HepG2 (cell line): ENCODE data around the gene PDCL3. TPM values are rescaled to one million over a fixed set of nuclear protein-coding genes. Genes with fewer than 3 reads are reported as not detected.

Source experiments
- ATAC-seq: fragments of 200-7000 bp; cut with Tn5 transposase; 3 replicates; pipeline ENCODE4 v1.9.1; 2020; ENCODE audit warnings: mild to moderate bottlenecking, moderate library complexity
- BruUV-seq: library from RNA; stranded (reverse); fragments of 400-500 nt; replicated peaks from 2 replicates; lab custom pipeline; 2021; lab: Mats Ljungman, UMichigan
- CTCF ChIA-PET: fragments of 300-600 bp; formaldehyde crosslinking; extraction: SDS; loops from one replicate; lab custom pipeline; 2021; ENCODE audit warnings: low total read pairs, inconsistent platforms, low intra/inter-chr PET ratio; lab: Yijun Ruan, JAX
- POLR2A ChIA-PET: fragments of 350-600 bp; sonication (Branson Sonifier 250); formaldehyde crosslinking; loops from one replicate; lab custom pipeline; 2020; ENCODE audit warnings: antibody characterized with exemption, inconsistent platforms; lab: Yijun Ruan, JAX
- DNase-seq: peaks from one replicate; pipeline ENCODE4 v3.0.0-alpha.2; 2015; ENCODE audit warnings: low spot score
- FAIRE-seq: peaks from 3 replicates; lab custom pipeline; 2011; peaks lifted over from hg19 to GRCh38; lab: Jason Lieb, UNC
- H2AFZ ChIP-seq: one replicate; pipeline ENCODE4 v1.6.1; 2011; ENCODE audit warnings: low read length, inconsistent platforms
- H3K27ac ChIP-seq: fragments of 300-600 bp; 3 replicates; pipeline ENCODE4 v1.8.0; 2011; ENCODE audit warnings: mixed run types, mild to moderate bottlenecking, mixed read lengths, low read length, inconsistent platforms; ENCODE audit not compliant: insufficient read depth; ENCODE audit errors: extremely low read length
- H3K27me3 ChIP-seq, 2 experiments: fragments of 200-600 bp in 1 of 2; 2 replicates in 1 of 2; 3 replicates in 1 of 2; pipeline versions ENCODE4 v1.6.0 to v1.8.0; 2011; ENCODE audit warnings: low read length in 2 of 2, mild to moderate bottlenecking in 2 of 2, moderate library complexity in 2 of 2, inconsistent platforms in 1 of 2; ENCODE audit not compliant: insufficient read depth in 2 of 2, control insufficient read depth in 1 of 2
- H3K36me3 ChIP-seq, 2 experiments: fragments of 200-600 bp in 1 of 2; replicated peaks in 1 of 2; 2 replicates in 1 of 2; 3 replicates in 1 of 2; pipeline versions ENCODE4 v1.5.1 to v1.8.0; 2011; ENCODE audit warnings: low read length in 2 of 2, inconsistent platforms in 1 of 2; ENCODE audit not compliant: insufficient read depth in 2 of 2, control insufficient read depth in 1 of 2
- H3K4me1 ChIP-seq: 2 replicates; pipeline ENCODE4 v1.5.1; 2012; ENCODE audit warnings: low read length, inconsistent platforms; ENCODE audit not compliant: insufficient read depth
- H3K4me2 ChIP-seq: 2 replicates; pipeline ENCODE4 v1.6.0; 2011; ENCODE audit warnings: low read depth, low read length, inconsistent platforms
- H3K4me3 ChIP-seq, 3 experiments: fragments of 200-600 bp in 1 of 3; sonication (generic), shearing (Covaris generic) in 1 of 3; replicated peaks in 1 of 3; 2 replicates each; pipeline ENCODE4 v1.5.1; 2011 to 2016; ENCODE audit warnings: low read length in 3 of 3, inconsistent platforms in 2 of 3, low read depth in 2 of 3, mild to moderate bottlenecking in 2 of 3, control low read depth in 1 of 3, mixed read lengths in 1 of 3; ENCODE audit not compliant: insufficient read depth in 1 of 3
- H3K79me2 ChIP-seq: one replicate; pipeline ENCODE4 v1.6.1; 2011; ENCODE audit warnings: low read length, inconsistent platforms; ENCODE audit not compliant: insufficient read depth
- H3K9ac ChIP-seq: 2 replicates; pipeline ENCODE4 v1.6.0; 2011; ENCODE audit warnings: mild to moderate bottlenecking, low read depth, low read length, inconsistent platforms; ENCODE audit not compliant: insufficient read depth
- H3K9me3 ChIP-seq: 2 replicates; pipeline ENCODE4 v1.5.1; 2012; ENCODE audit warnings: mild to moderate bottlenecking, low read length
- H4K20me1 ChIP-seq: 2 replicates; pipeline ENCODE4 v1.6.0; 2011; ENCODE audit warnings: inconsistent platforms, mild to moderate bottlenecking, low read length, moderate library complexity; ENCODE audit not compliant: insufficient read depth
- BATF2 ChIP-seq: sonication (generic); formaldehyde crosslinking; IDR thresholded peaks from 2 replicates; pipeline ENCODE4 v1.8.0; 2022; ENCODE audit warnings: mild to moderate bottlenecking, missing genetic modification reagents, moderate library complexity
- CERS6 ChIP-seq: sonication (generic); formaldehyde crosslinking; IDR thresholded peaks from 2 replicates; pipeline ENCODE4 v1.5.0; 2020; ENCODE audit warnings: missing genetic modification reagents
- FOXA1 ChIP-seq, 2 experiments: fragments of 450-650 bp in 1 of 2; sonication (generic) in 1 of 2; formaldehyde crosslinking in 1 of 2; IDR thresholded peaks; 2 replicates each; pipeline versions ENCODE4 v1.4.0 to v1.6.1; 2016 to 2020; ENCODE audit warnings: missing genetic modification reagents in 1 of 2
- FOXO1 ChIP-seq: sonication (generic); formaldehyde crosslinking; IDR thresholded peaks from 2 replicates; pipeline ENCODE4 v1.4.0; 2020; ENCODE audit warnings: missing genetic modification reagents
- HDAC1 ChIP-seq: sonication (generic); formaldehyde crosslinking; IDR thresholded peaks from 2 replicates; pipeline ENCODE4 v1.5.1; 2020; ENCODE audit warnings: mild to moderate bottlenecking, missing genetic modification reagents
- MLLT10 ChIP-seq: sonication (generic); formaldehyde crosslinking; IDR thresholded peaks from 2 replicates; pipeline ENCODE4 v1.4.0; 2020; ENCODE audit warnings: missing genetic modification reagents
- MYPOP ChIP-seq: sonication (generic); formaldehyde crosslinking; IDR thresholded peaks from 2 replicates; pipeline ENCODE4 v1.8.1; 2023; ENCODE audit warnings: mild to moderate bottlenecking, moderate library complexity, missing genetic modification reagents
- SYNCRIP ChIP-seq: fragments of 200-400 bp; formaldehyde crosslinking; IDR thresholded peaks from 2 replicates; pipeline ENCODE4 v1.6.1; 2018; ENCODE audit warnings: mild to moderate bottlenecking, low read depth, low read length; ENCODE audit not compliant: insufficient read depth
- ZBTB26 ChIP-seq: IDR thresholded peaks from 2 replicates; pipeline ENCODE4 v1.6.1; 2016; ENCODE audit warnings: missing compliant biosample characterization, missing genetic modification reagents, borderline replicate concordance
- ZBTB43 ChIP-seq: sonication (generic); formaldehyde crosslinking; conservative IDR thresholded peaks from 2 replicates; pipeline ENCODE4 v1.4.0; 2020; ENCODE audit warnings: missing genetic modification reagents
- ZBTB7A ChIP-seq: sonication (generic); formaldehyde crosslinking; IDR thresholded peaks from 2 replicates; pipeline ENCODE4 v1.8.0; 2022; ENCODE audit warnings: mild to moderate bottlenecking, missing genetic modification reagents
- ZKSCAN8 ChIP-seq: IDR thresholded peaks from 2 replicates; pipeline ENCODE4 v1.6.1; 2016; ENCODE audit warnings: borderline replicate concordance, missing genetic modification reagents, missing compliant biosample characterization
- ZNF101 ChIP-seq: sonication (generic); formaldehyde crosslinking; IDR thresholded peaks from 2 replicates; pipeline ENCODE4 v1.4.0; 2020; ENCODE audit warnings: mild to moderate bottlenecking, low read depth, missing genetic modification reagents, borderline replicate concordance
- ZNF225 ChIP-seq: sonication (generic); formaldehyde crosslinking; IDR thresholded peaks from 2 replicates; pipeline ENCODE4 v1.4.0; 2020; ENCODE audit warnings: mild to moderate bottlenecking, missing genetic modification reagents
- ZNF614 ChIP-seq: IDR thresholded peaks from 2 replicates; pipeline ENCODE4 v1.6.1; 2018; ENCODE audit warnings: missing biosample characterization, missing genetic modification reagents, inconsistent platforms, borderline replicate concordance
- ZNF704 ChIP-seq: sonication (generic); formaldehyde crosslinking; IDR thresholded peaks from 2 replicates; pipeline ENCODE4 v1.8.1; 2023; ENCODE audit warnings: mild to moderate bottlenecking, inconsistent platforms, moderate library complexity, missing genetic modification reagents, borderline replicate concordance
- WGBS: methylation state at CpG from one replicate; pipeline ENCODE4 v1.1.6; 2017; ENCODE audit warnings: low lambda C conversion rate; 5-methylcytosine and 5-hydroxymethylcytosine counted together
- in situ Hi-C: cut with HindIII; loops from 2 replicates; pipeline ENCODE4 v1.10.0; 2017; ENCODE audit warnings: low pct_unique_long_range_greater_than_20kb; ENCODE audit not compliant: extremely low pct_ligation_motif_present
- intact Hi-C: fragments of 100-400 bp; cut with micrococcal nuclease; formaldehyde crosslinking; loops from one replicate; pipeline ENCODE4 v1.10.0; 2022; ENCODE audit not compliant: unreplicated experiment
- polyA plus RNA-seq, 8 experiments: library from polyadenylated mRNA; depleted of rRNA in 3 of 8; stranded (reverse) in 7 of 8; unstranded in 1 of 8; fragments of >200 nt; fragmentation: Illumina TruSeq in 4 of 8; extraction: Trizol in 4 of 8; gene quantifications; 2 replicates each; pipeline versions ENCODE4 v1.2.1 to v1.2.3, GENCODE V29; 2011 to 2016; ENCODE audit warnings: low read depth in 4 of 8, missing spikeins in 1 of 8, mixed read lengths in 1 of 8; ENCODE audit not compliant: insufficient read depth in 1 of 8
- total RNA-seq, 5 experiments: library from RNA; depleted of rRNA; stranded (reverse); fragments of >200 nt; fragmentation: Illumina TruSeq; extraction: Trizol; gene quantifications; 2 replicates each; pipeline ENCODE4 v1.2.3, GENCODE V29; 2016; ENCODE audit warnings: low read depth in 1 of 5

The PDCL3 gene
- total and polyA plus RNA-seq, 2 of the 13 experiments (the other 11 are each of a cell fraction or from before 2014, with no cell fraction given), result 14.4 to 24.4 TPM

- FAIRE-seq (no peak), DNase-seq (no peak), ATAC-seq (no peak)
- Histone ChIP-seq H3K9me3 (no peaks in the 10 kb centered on the region), H3K36me3 (no peaks in the 10 kb centered on the region), H2AFZ (no peak overlapping the region), H3K4me2 (no peak overlapping the region), H4K20me1 (no peaks in the 10 kb centered on the region), H3K9ac (no peak overlapping the region), H3K27me3 (peaks cover 0 to 13% of the 10 kb centered on the region in 2 experiments; a peak in 1 of 5 replicates), H3K27ac (no peak overlapping the region), H3K4me3 (no peak overlapping the region), H3K4me1 (no peaks in the 10 kb centered on the region), H3K79me2 (no peaks in the 10 kb centered on the region)
- TF ChIP-seq FOXO1 (CRISPR knock-in tag) (no peak), FOXA1 (IDR thresholded peaks at IDR 0.05) (no peak), FOXA1 (CRISPR knock-in tag; IDR thresholded peaks at IDR 0.05) (no peak), ZKSCAN8 (CRISPR knock-in tag) (no peak), ZBTB43 (CRISPR knock-in tag) (no peak), ZBTB7A (CRISPR knock-in tag) (no peak), SYNCRIP (no peak), ZNF101 (no peak), HDAC1 (CRISPR knock-in tag) (no peak), MLLT10 (no peak), BATF2 (no peak), CERS6 (CRISPR knock-in tag) (no peak), ZNF614 (no peak), ZNF225 (no peak), MYPOP (no peak), ZNF704 (CRISPR knock-in tag) (no peak), ZBTB26 (CRISPR knock-in tag) (no peak)
- in situ Hi-C loops, result no loop called here
- no TSS peak for BruUV-seq
- ChIA-PET POLR2A (no interaction called here), CTCF (no interaction called here)
- 49% methylated on average over 5 of the region's 5 CpGs for WGBS
- intact Hi-C loops, result no loop called here
Observed at GRCh38 chr2:100551303-100551702, 11.5 kb upstream of the PDCL3 start.
